ENCODE measurements around the gene KCTD16. TPM values are rescaled to one million over a fixed set of nuclear protein-coding genes. Genes with fewer than 3 reads are reported as not detected.

Gene KCTD16
- total RNA-seq, 6 experiments from 2014 or later: under 0.01 to 0.02 (median 0.02) TPM; not detected in 3

DNA sequence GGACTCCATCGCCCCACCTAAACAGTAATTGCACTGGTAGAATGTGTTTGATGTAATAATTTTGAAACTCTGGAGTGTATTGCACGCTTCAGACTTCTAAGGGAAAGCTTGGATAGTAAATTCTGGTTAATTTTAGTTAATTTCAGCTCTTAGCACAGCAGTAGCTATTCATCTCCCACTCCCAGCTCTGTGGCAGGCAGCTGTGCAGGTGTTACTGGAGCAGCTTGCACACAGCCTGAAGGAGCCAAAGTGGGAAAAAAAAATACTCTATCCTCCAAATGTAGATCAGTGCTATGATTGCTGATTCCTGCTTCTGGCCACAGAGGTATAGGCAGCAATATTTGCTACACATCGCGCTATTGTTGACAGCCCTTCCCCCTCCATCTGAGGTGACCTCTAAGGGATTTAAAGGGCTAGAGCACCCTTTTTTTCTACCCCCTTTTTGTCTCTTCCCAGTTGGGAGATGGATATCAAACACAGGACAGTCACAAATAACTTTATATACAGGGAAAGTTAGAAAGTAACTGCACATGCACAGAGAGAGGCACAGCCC is 97.4 kb downstream of the KCTD16 start:
- H3K9me3 ChIP-seq: no peaks in the 10 kb centered on the region
- DNase-seq (no peak), ATAC-seq (no peak)
- no peak overlapping the region for H3K4me3 ChIP-seq
- WGBS (ENCODE audit: insufficient coverage, low coverage, low lambda C conversion rate, missing lambda C conversion rate): 43% methylated on average over 4 of the region's 4 CpGs
- H3K36me3 ChIP-seq: no peaks in the 10 kb centered on the region
- no peaks in the 10 kb centered on the region for H3K4me1 ChIP-seq
- intact Hi-C loops (cut with DNase I): no loop called here
- no peak overlapping the region for H3K27ac ChIP-seq
- TF ChIP-seq, protein P1, sequence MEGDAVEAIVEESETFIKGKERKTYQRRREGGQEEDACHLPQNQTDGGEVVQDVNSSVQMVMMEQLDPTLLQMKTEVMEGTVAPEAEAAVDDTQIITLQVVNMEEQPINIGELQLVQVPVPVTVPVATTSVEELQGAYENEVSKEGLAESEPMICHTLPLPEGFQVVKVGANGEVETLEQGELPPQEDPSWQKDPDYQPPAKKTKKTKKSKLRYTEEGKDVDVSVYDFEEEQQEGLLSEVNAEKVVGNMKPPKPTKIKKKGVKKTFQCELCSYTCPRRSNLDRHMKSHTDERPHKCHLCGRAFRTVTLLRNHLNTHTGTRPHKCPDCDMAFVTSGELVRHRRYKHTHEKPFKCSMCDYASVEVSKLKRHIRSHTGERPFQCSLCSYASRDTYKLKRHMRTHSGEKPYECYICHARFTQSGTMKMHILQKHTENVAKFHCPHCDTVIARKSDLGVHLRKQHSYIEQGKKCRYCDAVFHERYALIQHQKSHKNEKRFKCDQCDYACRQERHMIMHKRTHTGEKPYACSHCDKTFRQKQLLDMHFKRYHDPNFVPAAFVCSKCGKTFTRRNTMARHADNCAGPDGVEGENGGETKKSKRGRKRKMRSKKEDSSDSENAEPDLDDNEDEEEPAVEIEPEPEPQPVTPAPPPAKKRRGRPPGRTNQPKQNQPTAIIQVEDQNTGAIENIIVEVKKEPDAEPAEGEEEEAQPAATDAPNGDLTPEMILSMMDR (IDR thresholded peaks at IDR 0.05): no peak
- no peak for TF ChIP-seq POLR2A (IDR thresholded peaks at IDR 0.05)
- no peaks in the 10 kb centered on the region for H3K27me3 ChIP-seq

- ATAC-seq (no peak), DNase-seq (no peak)
- no peaks in the 10 kb centered on the region for H3K27me3 ChIP-seq
- H3K36me3 ChIP-seq: no peaks in the 10 kb centered on the region
- H3K9me3 ChIP-seq: no peaks in the 10 kb centered on the region
- H3K27ac ChIP-seq: no peak overlapping the region
- intact Hi-C loops (cut with DNase I): no loop called here
- TF ChIP-seq, protein P1 (IDR thresholded peaks at IDR 0.05): no peak
- no peak for TF ChIP-seq POLR2A (IDR thresholded peaks at IDR 0.05)
- H3K4me1 ChIP-seq: no peaks in the 10 kb centered on the region
- H3K4me3 ChIP-seq: no peak overlapping the region
- whole genome bisulfite sequencing (ENCODE audit: insufficient coverage, low coverage, low lambda C conversion rate, missing lambda C conversion rate): 47% methylated on average over 2 of the region's 2 CpGs
Measured at GRCh38 chr5:144273232-144274027, 102.8 kb downstream of the KCTD16 start.

DNA sequence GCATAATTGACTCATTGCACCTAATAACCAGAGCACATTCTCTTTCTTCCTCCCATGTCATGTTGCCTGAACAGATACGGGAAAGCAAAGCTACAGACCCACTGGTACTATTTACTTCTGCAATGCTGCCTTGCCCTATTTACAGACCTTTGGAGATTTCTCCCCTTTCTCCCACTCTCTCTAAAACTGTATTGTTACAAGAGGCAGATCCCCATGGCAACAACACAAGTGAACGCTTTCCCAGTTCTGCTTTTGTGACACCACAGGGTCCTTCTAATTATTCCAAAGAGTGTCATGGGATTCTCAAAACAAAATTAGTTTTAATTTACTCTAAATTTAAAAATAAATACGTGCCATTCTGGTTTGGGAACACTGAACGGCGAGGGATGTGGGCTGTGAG is 104.7 kb downstream of the KCTD16 start:
- no peak overlapping the region for H3K27ac ChIP-seq
- intact Hi-C loops (cut with DNase I): no loop called here
- no peak for DNase-seq
- no peaks in the 10 kb centered on the region for H3K9me3 ChIP-seq
- TF ChIP-seq, protein P1 (IDR thresholded peaks at IDR 0.05): no peak
- TF ChIP-seq POLR2A (IDR thresholded peaks at IDR 0.05): no peak
- ATAC-seq: no peak
- no peaks in the 10 kb centered on the region for H3K4me1 ChIP-seq
- no peak overlapping the region for H3K4me3 ChIP-seq
- 54% methylated on average over 5 of the region's 5 CpGs for WGBS (ENCODE audit: insufficient coverage, low coverage, low lambda C conversion rate, missing lambda C conversion rate)
- H3K36me3 ChIP-seq: no peaks in the 10 kb centered on the region
- H3K27me3 ChIP-seq: no peaks in the 10 kb centered on the region

DNA sequence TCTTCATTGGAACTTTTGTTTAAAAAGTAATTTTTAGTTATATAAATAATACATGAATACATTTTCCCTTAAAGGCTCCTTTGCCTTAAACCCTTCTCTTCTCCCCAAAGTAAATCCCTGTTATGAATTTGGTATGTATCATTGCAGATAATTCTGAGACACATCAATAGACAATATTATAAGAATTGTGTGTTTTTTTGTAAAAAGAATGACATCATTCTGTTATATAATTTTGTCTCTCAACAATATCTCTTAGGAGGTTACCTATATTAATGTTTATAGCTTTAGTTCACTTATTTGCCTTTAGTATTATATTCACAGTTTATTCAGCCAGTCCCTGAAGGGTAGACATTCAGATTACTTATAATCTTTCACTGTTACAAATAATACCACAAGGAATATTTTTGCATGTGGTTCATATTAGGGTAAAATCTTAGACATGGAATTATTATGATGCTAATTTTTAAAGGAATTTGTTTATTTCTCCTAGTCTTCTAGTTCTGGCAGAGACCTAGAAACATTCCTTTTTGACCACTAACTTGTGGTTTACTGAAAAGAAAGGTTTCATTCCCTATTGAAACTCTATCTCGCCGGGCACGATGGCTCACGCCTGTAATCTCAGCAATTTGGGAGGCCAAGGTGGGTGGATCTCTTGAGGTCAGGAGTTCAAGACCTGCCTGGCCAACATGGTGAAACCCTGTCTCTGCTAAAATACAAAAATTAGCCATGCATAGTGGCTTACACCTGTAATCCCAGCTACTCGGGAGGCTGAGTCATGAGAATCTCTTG is 105.6 kb downstream of the KCTD16 start:
- 55% methylated on average over 5 of the region's 5 CpGs for WGBS (ENCODE audit: insufficient coverage, low coverage, low lambda C conversion rate, missing lambda C conversion rate)
- no peak overlapping the region for H3K27ac ChIP-seq
- intact Hi-C loops (cut with DNase I): no loop called here
- no peaks in the 10 kb centered on the region for H3K4me1 ChIP-seq
- DNase-seq (no peak), ATAC-seq (no peak)
- H3K9me3 ChIP-seq: no peaks in the 10 kb centered on the region
- H3K36me3 ChIP-seq: no peaks in the 10 kb centered on the region
- no peaks in the 10 kb centered on the region for H3K27me3 ChIP-seq
- TF ChIP-seq, protein P1 (IDR thresholded peaks at IDR 0.05): no peak
- no peak overlapping the region for H3K4me3 ChIP-seq

Measured in right lobe of liver (tissue), 6 donors.